ENCODE measurements around the gene DMP1.

Gene DMP1

GRCh38 chr4:87649980-87650379 is at the start of gene DMP1:
DMP1 (plus strand) TSS chr4:87650280; CDS start chr4:87656493, 6,213 bp downstream.
- no peak for DNase-seq (ENCODE audit: low read depth)

- DNase-seq (ENCODE audit: low read depth), result no peak
Measured at GRCh38 chr4:87601361-87601760, 48.7 kb upstream of the DMP1 start.

GRCh38 chr4:87608229-87608628 is 41.9 kb upstream of the DMP1 start, which contains the start of gene DSPP:
DSPP (plus strand) TSS chr4:87608529; CDS start chr4:87610909, 2,380 bp downstream.
- no peak for DNase-seq (ENCODE audit: low read depth)

GRCh38 chr4:87614292-87614890 is 35.7 kb upstream of the DMP1 start:
- no peak for DNase-seq (ENCODE audit: low read depth)

GRCh38 chr4:87616268-87616667 is 33.8 kb upstream of the DMP1 start:
- DNase-seq (ENCODE audit: low read depth), result no peak

GRCh38 chr4:87620086-87620485 is 30.0 kb upstream of the DMP1 start:
- DNase-seq (ENCODE audit: low read depth), result no peak

GRCh38 chr4:87620491-87620890 is 29.6 kb upstream of the DMP1 start:
- no peak for DNase-seq (ENCODE audit: low read depth)

GRCh38 chr4:87622303-87622702 is 27.8 kb upstream of the DMP1 start:
- DNase-seq (ENCODE audit: low read depth), result no peak

GRCh38 chr4:87624698-87625097 is 25.4 kb upstream of the DMP1 start:
- DNase-seq (ENCODE audit: low read depth), result no peak

- no peak for DNase-seq (ENCODE audit: low read depth)
Measured at GRCh38 chr4:87631668-87632067, 18.4 kb upstream of the DMP1 start.

GRCh38 chr4:87632469-87632868 is 17.6 kb upstream of the DMP1 start:
- no peak for DNase-seq (ENCODE audit: low read depth)

- DNase-seq (ENCODE audit: low read depth), result peak; percentile 2
Measured at GRCh38 chr4:87633243-87633642, 16.8 kb upstream of the DMP1 start.

- DNase-seq (ENCODE audit: low read depth), result no peak
Measured at GRCh38 chr4:87644286-87644685, 5.8 kb upstream of the DMP1 start.

GRCh38 chr4:87650938-87651337 is 858 bp downstream of the DMP1 start:
- DNase-seq (ENCODE audit: low read depth), result no peak

- DNase-seq (ENCODE audit: low read depth), result no peak
Measured at GRCh38 chr4:87651941-87652340, 1.9 kb downstream of the DMP1 start.

- no peak for DNase-seq (ENCODE audit: low read depth)
Measured at GRCh38 chr4:87654487-87655044, 4.5 kb downstream of the DMP1 start.

- DNase-seq (ENCODE audit: low read depth), result no peak
Measured at GRCh38 chr4:87657525-87657924, 7.4 kb downstream of the DMP1 start.

GRCh38 chr4:87659247-87659931 is 9.3 kb downstream of the DMP1 start:
- DNase-seq (ENCODE audit: low read depth), result no peak

GRCh38 chr4:87662871-87663270 is 12.8 kb downstream of the DMP1 start:
- no peak for DNase-seq (ENCODE audit: low read depth)

GRCh38 chr4:87669373-87669772 is 19.3 kb downstream of the DMP1 start:
- DNase-seq (ENCODE audit: low read depth), result no peak

- no peak for DNase-seq (ENCODE audit: low read depth)
Measured at GRCh38 chr4:87677731-87678130, 27.7 kb downstream of the DMP1 start.

GRCh38 chr4:87679449-87680169 is 29.5 kb downstream of the DMP1 start:
- DNase-seq (ENCODE audit: low read depth), result peak; percentile 22

- no peak for DNase-seq (ENCODE audit: low read depth)
Measured at GRCh38 chr4:87680271-87680670, 30.2 kb downstream of the DMP1 start.

Measured in GM04504 (cell line).